ENCODE results near the gene PRKX.
"Not testable (repeated sequence)": the region's sequence is repeated elsewhere in the genome, so short reads cannot be mapped to it uniquely, and the experiment has no call there.

PRKX gene

GRCh38 chrX:3648084-3648483, 65.4 kb downstream of the PRKX start:
- DNase-seq = no peak

- DNase-seq = not testable (repeated sequence)
Observed at GRCh38 chrX:3639858-3640631, 73.4 kb downstream of the PRKX start.

- peak; percentile 73 for DNase-seq
Observed at GRCh38 chrX:3639236-3639635, 74.2 kb downstream of the PRKX start.

GRCh38 chrX:3638280-3638873, 75.1 kb downstream of the PRKX start:
- peak; percentile 22 for DNase-seq

- no peak for DNase-seq
Observed at GRCh38 chrX:3636803-3637202, 76.6 kb downstream of the PRKX start.

GRCh38 chrX:3631196-3631595, 82.3 kb downstream of the PRKX start:
- DNase-seq = no peak

GRCh38 chrX:3627594-3627993, 85.9 kb downstream of the PRKX start:
- DNase-seq = no peak

GRCh38 chrX:3621414-3621813, 92.0 kb downstream of the PRKX start:
- DNase-seq = no peak

- DNase-seq = not testable (repeated sequence)
Observed at GRCh38 chrX:3611744-3612143, 101.7 kb downstream of the PRKX start.

GRCh38 chrX:3609810-3610209, 103.6 kb downstream of the PRKX start:
- peak; percentile 34 for DNase-seq

GRCh38 chrX:3603026-3603661, 110.3 kb downstream of the PRKX start:
- DNase-seq = no peak

- DNase-seq = no peak
Observed at GRCh38 chrX:3599802-3600430, 113.5 kb downstream of the PRKX start.

- DNase-seq = no peak
Observed at GRCh38 chrX:3598709-3599108, 114.7 kb downstream of the PRKX start.

GRCh38 chrX:3598046-3598605, 115.3 kb downstream of the PRKX start:
- DNase-seq = no peak

- DNase-seq = no peak
Observed at GRCh38 chrX:3592184-3592583, 121.3 kb downstream of the PRKX start.

- DNase-seq = no peak
Observed at GRCh38 chrX:3589474-3589873, 124.0 kb downstream of the PRKX start.

GRCh38 chrX:3585719-3586118, 127.7 kb downstream of the PRKX start:
- DNase-seq = no peak

- no peak for DNase-seq
Observed at GRCh38 chrX:3584415-3584996, 128.9 kb downstream of the PRKX start.

GRCh38 chrX:3582451-3582850, 131.0 kb downstream of the PRKX start:
- no peak for DNase-seq

GRCh38 chrX:3581609-3582108, 131.8 kb downstream of the PRKX start:
- no peak for DNase-seq

- DNase-seq = no peak
Observed at GRCh38 chrX:3577551-3577950, 135.9 kb downstream of the PRKX start.

- no peak for DNase-seq
Observed at GRCh38 chrX:3576886-3577501, 136.5 kb downstream of the PRKX start.
